ENCODE data around the gene SVOPL. TPM values are rescaled to one million over a fixed set of nuclear protein-coding genes. Genes with fewer than 3 reads are reported as not detected.
A peak's percentile ranks its signal among the peaks of the same experiment; 100 is the strongest.
"Not testable (repeated sequence)": the region's sequence is repeated elsewhere in the genome, so short reads cannot be mapped to it uniquely, and the experiment has no call there.

Gene SVOPL
- total RNA-seq (2014; rRNA removed), result not detected in 2 replicates
- not detected for polyA plus RNA-seq (2012)

- DNase-seq (ENCODE audit: low read depth), result no peak
Measured at GRCh38 chr7:138700857-138701536, at the start of gene SVOPL. TSS of gene SVOPL (minus strand) at chr7:138701362. CDS start at chr7:138679045, 22,317 bp downstream.

GRCh38 chr7:138750473-138750872 lies 49.3 kb upstream of the SVOPL start:
- no peak for DNase-seq (ENCODE audit: low read depth)

- DNase-seq (ENCODE audit: low read depth), result no peak
Measured at GRCh38 chr7:138749960-138750359, 48.8 kb upstream of the SVOPL start.

GRCh38 chr7:138748666-138749065 lies 47.5 kb upstream of the SVOPL start:
- no peak for DNase-seq (ENCODE audit: low read depth)

GRCh38 chr7:138746073-138746472 lies 44.9 kb upstream of the SVOPL start:
- DNase-seq (ENCODE audit: low read depth), result no peak

GRCh38 chr7:138745189-138745588 lies 44.0 kb upstream of the SVOPL start:
- DNase-seq (ENCODE audit: low read depth), result no peak

GRCh38 chr7:138741453-138741735 lies 40.2 kb upstream of the SVOPL start:
- DNase-seq (ENCODE audit: low read depth), result no peak

GRCh38 chr7:138739859-138740258 lies 38.7 kb upstream of the SVOPL start:
- no peak for DNase-seq (ENCODE audit: low read depth)

- DNase-seq (ENCODE audit: low read depth), result peak; percentile 84
Measured at GRCh38 chr7:138738551-138739335, 37.6 kb upstream of the SVOPL start.

GRCh38 chr7:138738114-138738513 lies 37.0 kb upstream of the SVOPL start:
- DNase-seq (ENCODE audit: low read depth), result no peak

GRCh38 chr7:138735399-138735798 lies 34.2 kb upstream of the SVOPL start:
- no peak for DNase-seq (ENCODE audit: low read depth)

- not testable (repeated sequence) for DNase-seq (ENCODE audit: low read depth)
Measured at GRCh38 chr7:138731733-138732132, 30.6 kb upstream of the SVOPL start.

- no peak for DNase-seq (ENCODE audit: low read depth)
Measured at GRCh38 chr7:138729444-138729843, 28.3 kb upstream of the SVOPL start.

- DNase-seq (ENCODE audit: low read depth), result no peak
Measured at GRCh38 chr7:138727336-138728099, 26.4 kb upstream of the SVOPL start.

- no peak for DNase-seq (ENCODE audit: low read depth)
Measured at GRCh38 chr7:138726288-138726687, 25.1 kb upstream of the SVOPL start.

GRCh38 chr7:138720286-138720685 lies 19.1 kb upstream of the SVOPL start:
- no peak for DNase-seq (ENCODE audit: low read depth)

GRCh38 chr7:138716889-138717288 lies 15.7 kb upstream of the SVOPL start:
- no peak for DNase-seq (ENCODE audit: low read depth)

- DNase-seq (ENCODE audit: low read depth), result no peak
Measured at GRCh38 chr7:138713191-138713590, 12.0 kb upstream of the SVOPL start.

- no peak for DNase-seq (ENCODE audit: low read depth)
Measured at GRCh38 chr7:138712652-138713051, 11.5 kb upstream of the SVOPL start.

- DNase-seq (ENCODE audit: low read depth), result no peak
Measured at GRCh38 chr7:138710536-138711385, 9.6 kb upstream of the SVOPL start.

- DNase-seq (ENCODE audit: low read depth), result no peak
Measured at GRCh38 chr7:138705167-138705566, 4.0 kb upstream of the SVOPL start.

GRCh38 chr7:138701537-138701923 lies 368 bp upstream of the SVOPL start:
- DNase-seq (ENCODE audit: low read depth), result no peak
